Kidney epithelial cell (primary cell): Measurements from ENCODE around the gene CADM3. TPM values are rescaled to one million over a fixed set of nuclear protein-coding genes. Genes with fewer than 3 reads are reported as not detected.
A peak's percentile ranks its signal among the peaks of the same experiment; 100 is the strongest.

ENCODE experiments used
- DNase-seq: peaks from one replicate; pipeline ENCODE4 v3.0.0-alpha.2; 2010; ENCODE audit warnings: low read depth
- H3K27me3 ChIP-seq: 2 replicates; pipeline ENCODE4 v1.6.0; 2011; ENCODE audit warnings: low read length; ENCODE audit not compliant: control insufficient read depth, insufficient read depth
- H3K36me3 ChIP-seq: 2 replicates; pipeline ENCODE4 v1.5.1; 2011; ENCODE audit warnings: low read length; ENCODE audit not compliant: control insufficient read depth, insufficient read depth
- H3K4me3 ChIP-seq: 2 replicates; pipeline ENCODE4 v1.5.1; 2011; ENCODE audit warnings: low read depth, mild to moderate bottlenecking, control low read depth, low read length
- total RNA-seq: library from RNA; depleted of rRNA; stranded (reverse); fragments of >200 nt; gene quantifications from 2 replicates; pipeline ENCODE4 v1.2.3, GENCODE V29; 2015
- TF ChIP-seq, protein P1 (sequence below): IDR thresholded peaks from 2 replicates; pipeline ENCODE4 v1.5.1; 2011; ENCODE audit warnings: mild to moderate bottlenecking, moderate library complexity, low read length, control low read depth, inconsistent platforms; ENCODE audit not compliant: insufficient read depth, poor library complexity, severe bottlenecking

The CADM3 gene
- total RNA-seq, 1 donor from 2014 or later, result 0.04 TPM

DNA sequence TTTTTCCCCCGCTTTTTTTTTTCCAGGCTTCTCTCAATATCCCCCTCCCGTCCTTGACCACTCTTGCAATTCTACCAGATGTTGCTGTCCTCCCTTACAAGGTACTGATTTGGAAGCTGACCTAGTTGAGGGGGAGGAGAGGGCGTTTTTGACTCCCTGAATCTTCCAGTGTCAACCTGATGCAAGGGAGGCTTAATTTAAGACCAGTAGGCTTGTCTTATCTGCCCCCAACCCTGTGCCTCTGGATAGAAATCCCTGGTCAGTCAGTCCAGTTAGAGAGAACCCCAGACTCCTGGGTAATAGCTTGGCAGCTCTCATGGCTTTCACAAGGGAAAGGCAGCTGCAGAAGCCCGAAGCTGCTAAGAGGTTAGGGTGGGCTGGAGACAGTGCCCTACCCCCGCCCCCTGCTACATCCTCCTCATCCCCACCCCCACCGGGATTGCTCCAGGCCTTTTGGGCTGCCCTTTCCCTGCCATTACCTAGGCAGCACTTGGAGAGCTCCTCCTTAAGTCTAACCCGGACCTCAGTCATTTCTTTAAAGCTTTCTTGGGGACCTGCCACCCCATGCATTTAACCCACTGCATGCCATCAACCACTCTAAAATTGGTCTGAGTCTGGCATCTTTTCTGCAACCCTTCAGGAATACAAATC, 36.9 kb downstream of the CADM3 start:
- TF ChIP-seq, protein P1, sequence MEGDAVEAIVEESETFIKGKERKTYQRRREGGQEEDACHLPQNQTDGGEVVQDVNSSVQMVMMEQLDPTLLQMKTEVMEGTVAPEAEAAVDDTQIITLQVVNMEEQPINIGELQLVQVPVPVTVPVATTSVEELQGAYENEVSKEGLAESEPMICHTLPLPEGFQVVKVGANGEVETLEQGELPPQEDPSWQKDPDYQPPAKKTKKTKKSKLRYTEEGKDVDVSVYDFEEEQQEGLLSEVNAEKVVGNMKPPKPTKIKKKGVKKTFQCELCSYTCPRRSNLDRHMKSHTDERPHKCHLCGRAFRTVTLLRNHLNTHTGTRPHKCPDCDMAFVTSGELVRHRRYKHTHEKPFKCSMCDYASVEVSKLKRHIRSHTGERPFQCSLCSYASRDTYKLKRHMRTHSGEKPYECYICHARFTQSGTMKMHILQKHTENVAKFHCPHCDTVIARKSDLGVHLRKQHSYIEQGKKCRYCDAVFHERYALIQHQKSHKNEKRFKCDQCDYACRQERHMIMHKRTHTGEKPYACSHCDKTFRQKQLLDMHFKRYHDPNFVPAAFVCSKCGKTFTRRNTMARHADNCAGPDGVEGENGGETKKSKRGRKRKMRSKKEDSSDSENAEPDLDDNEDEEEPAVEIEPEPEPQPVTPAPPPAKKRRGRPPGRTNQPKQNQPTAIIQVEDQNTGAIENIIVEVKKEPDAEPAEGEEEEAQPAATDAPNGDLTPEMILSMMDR, result no peak
- H3K27me3 ChIP-seq, result peaks cover 2% of the 10 kb centered on the region
- H3K36me3 ChIP-seq, result no peaks in the 10 kb centered on the region
- H3K4me3 ChIP-seq, result no peak overlapping the region
- no peak for DNase-seq

DNA sequence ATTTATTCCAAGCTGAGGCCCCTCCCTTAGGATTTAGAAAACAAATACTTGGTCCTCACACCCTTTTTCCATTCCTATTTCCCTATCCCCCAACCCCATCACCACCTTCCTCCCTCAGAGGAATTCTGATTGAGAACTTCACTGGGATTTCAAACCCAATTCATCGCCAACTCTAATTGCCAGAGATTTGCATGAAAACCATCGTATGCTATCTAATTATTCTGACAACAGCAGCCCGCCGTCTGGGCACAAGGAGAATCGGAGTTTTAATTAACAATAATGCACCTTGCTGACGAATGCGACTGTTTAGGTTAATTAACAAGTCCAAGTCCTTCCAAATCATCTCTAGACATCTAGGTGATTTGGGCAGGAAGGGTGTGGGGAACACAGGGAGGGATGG, 37.6 kb downstream of the CADM3 start:
- Histone ChIP-seq H3K4me3 (no peak overlapping the region), H3K36me3 (no peaks in the 10 kb centered on the region), H3K27me3 (peaks cover 2% of the 10 kb centered on the region)
- DNase-seq, result no peak
- TF ChIP-seq, protein P1, result no peak

DNA sequence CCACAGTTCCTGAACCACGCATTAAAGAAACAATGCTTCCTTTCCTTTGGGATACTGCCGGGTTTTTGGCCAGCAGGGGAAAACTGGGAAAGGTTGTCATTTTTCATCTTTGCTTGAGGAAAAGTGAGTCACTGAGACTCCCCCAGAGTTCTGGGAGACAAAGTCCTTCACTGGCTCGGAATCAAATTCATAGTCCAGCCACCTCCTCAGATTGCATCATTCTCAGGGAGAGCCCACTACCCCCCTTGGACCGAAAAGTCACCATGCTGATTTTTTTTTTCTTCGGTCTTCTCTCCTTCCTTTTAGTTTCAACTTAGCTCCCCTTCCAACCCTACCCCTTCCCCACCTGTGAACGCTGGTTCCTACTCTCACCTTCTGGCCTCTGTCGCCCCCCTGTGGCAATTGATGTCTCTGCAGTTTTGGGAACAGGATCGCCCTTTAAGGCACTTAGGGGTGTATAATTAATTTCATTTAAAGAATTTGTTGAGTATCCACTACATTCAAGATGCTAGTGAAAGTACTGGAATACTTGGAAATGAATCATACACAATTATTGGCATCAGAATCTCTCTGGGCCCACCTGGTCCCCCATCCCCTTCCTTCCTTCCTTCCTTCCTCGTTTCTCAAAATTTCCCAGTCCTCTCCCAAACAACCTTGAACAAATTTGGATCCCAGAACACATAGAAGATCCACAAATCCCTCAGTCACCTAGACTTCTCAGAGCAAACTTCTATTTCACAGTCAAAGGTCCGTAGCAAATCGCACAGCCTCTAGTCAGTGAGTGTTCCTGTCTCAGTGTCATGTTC, 40.1 kb downstream of the CADM3 start:
- TF ChIP-seq, protein P1, result peak; percentile 84
- no peak overlapping the region for H3K4me3 ChIP-seq
- no peak for DNase-seq

DNA sequence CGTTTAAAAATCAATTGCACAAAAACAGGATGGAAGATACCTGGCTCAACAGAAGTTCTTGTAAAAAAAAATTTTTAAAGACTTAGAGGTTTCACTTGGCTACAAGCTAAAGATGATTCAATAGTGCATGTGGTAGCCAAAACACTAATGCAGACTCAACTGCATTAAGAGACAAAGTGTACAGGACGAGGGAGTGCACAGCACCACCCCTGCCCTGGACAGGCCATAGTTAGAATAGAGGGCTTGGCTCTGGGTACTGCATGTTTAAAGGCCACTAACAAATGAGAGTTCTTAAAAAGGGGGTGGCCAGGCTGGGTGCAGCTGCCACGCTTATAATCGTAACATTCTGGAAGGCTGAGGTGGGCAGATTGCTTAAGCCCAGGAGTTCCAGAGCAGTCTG, 41.2 kb downstream of the CADM3 start:
- Histone ChIP-seq H3K36me3 (no peaks in the 10 kb centered on the region), H3K4me3 (no peak overlapping the region), H3K27me3 (peaks cover 2% of the 10 kb centered on the region)
- TF ChIP-seq, protein P1, result no peak
- DNase-seq, result no peak

More for the DNA sequence above, 40.1 kb downstream of the CADM3 start:
- Histone ChIP-seq H3K36me3 (no peaks in the 10 kb centered on the region), H3K27me3 (peaks cover 2% of the 10 kb centered on the region)

DNA sequence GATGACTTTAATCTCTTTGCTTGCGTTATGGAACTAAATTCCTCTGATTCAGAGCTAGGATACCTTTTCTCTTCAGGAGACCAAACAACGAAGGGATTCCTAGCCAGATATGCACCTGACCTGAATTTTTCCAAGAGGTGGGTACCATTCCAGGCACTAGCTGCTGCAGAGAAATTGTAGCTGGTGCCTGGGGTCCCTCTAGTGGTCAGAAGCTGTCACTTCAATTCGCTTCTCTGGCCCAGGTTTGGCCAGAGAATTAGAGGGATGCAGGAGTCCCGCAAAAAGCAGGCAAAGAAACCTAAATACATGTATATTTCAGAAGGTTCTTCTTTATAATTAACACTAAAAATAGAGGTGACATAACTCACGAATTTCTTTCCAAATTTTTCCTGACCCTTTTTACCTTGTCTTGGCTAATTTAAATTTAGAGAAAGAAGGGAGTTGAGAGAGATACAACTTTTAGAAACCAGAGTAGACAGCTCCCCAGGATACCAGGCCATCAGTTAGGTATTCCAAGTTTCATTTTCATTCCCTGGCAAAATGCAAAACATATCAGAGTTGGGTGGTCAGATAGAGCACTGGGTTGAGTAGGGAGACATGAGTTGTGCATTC, 42.8 kb downstream of the CADM3 start:
- peaks cover 4% of the 10 kb centered on the region for H3K27me3 ChIP-seq
- TF ChIP-seq, protein P1, result peak; percentile 90
- no peak overlapping the region for H3K4me3 ChIP-seq
- DNase-seq, result no peak
- no peaks in the 10 kb centered on the region for H3K36me3 ChIP-seq
